Measurements from ENCODE around the gene RETREG3.

The RETREG3 gene

GRCh38 chr17:42596386-42596785 lies 12.8 kb downstream of the RETREG3 start:
- no peaks in the 10 kb centered on the region for H4K20me1 ChIP-seq (ENCODE audit: insufficient read depth, low read length)
- peaks cover 20% of the 10 kb centered on the region for H3K79me2 ChIP-seq (ENCODE audit: insufficient read depth, low read length)
- peaks cover 34% of the 10 kb centered on the region; the same call in 1 of the 2 replicates for H3K36me3 ChIP-seq (ENCODE audit: insufficient read depth, low read length)
- no peaks in the 10 kb centered on the region for H3F3A ChIP-seq (ENCODE audit: insufficient read depth, low read length)
- H2AFZ ChIP-seq (ENCODE audit: low read length): no peak overlapping the region
- H3K9me2 ChIP-seq (ENCODE audit: low read depth, low read length): no peaks in the 10 kb centered on the region
- H3K9ac ChIP-seq (ENCODE audit: low read length): no peak overlapping the region
- no peaks in the 10 kb centered on the region for H3K4me1 ChIP-seq (ENCODE audit: insufficient read depth, low read length, severe bottlenecking)
- no peak overlapping the region for H3K4me3 ChIP-seq (ENCODE audit: low read depth, low read length, poor library complexity, severe bottlenecking)
- H3K27ac ChIP-seq (ENCODE audit: low read depth, low read length, poor library complexity, severe bottlenecking): no peak overlapping the region
- TF ChIP-seq CTCF (IDR thresholded peaks at IDR 0.05; ENCODE audit: low read length) (no peak), EZH2 (IDR thresholded peaks at IDR 0.05; ENCODE audit: borderline replicate concordance, low read length) (no peak)
- H3K9me3 ChIP-seq (ENCODE audit: low read length): no peaks in the 10 kb centered on the region
- no peak overlapping the region for H3K4me2 ChIP-seq (ENCODE audit: low read length)
- H3K27me3 ChIP-seq (ENCODE audit: insufficient read depth, low read length): no peaks in the 10 kb centered on the region

GRCh38 chr17:42591411-42591810 lies 17.8 kb downstream of the RETREG3 start:
- Histone ChIP-seq H3K9me3 (ENCODE audit: low read length) (no peaks in the 10 kb centered on the region), H4K20me1 (ENCODE audit: insufficient read depth, low read length) (no peaks in the 10 kb centered on the region), H3K79me2 (ENCODE audit: insufficient read depth, low read length) (no peaks in the 10 kb centered on the region), H3K9ac (ENCODE audit: low read length) (no peak overlapping the region), H3K9me2 (ENCODE audit: low read depth, low read length) (no peaks in the 10 kb centered on the region), H2AFZ (ENCODE audit: low read length) (no peak overlapping the region), H3K4me2 (ENCODE audit: low read length) (no peak overlapping the region), H3K27me3 (ENCODE audit: insufficient read depth, low read length) (no peaks in the 10 kb centered on the region), H3K4me3 (ENCODE audit: low read depth, low read length, poor library complexity, severe bottlenecking) (no peak overlapping the region), H3F3A (ENCODE audit: insufficient read depth, low read length) (no peaks in the 10 kb centered on the region), H3K36me3 (ENCODE audit: insufficient read depth, low read length) (peaks cover 66% of the 10 kb centered on the region), H3K27ac (ENCODE audit: low read depth, low read length, poor library complexity, severe bottlenecking) (no peak overlapping the region), H3K4me1 (ENCODE audit: insufficient read depth, low read length, severe bottlenecking) (peaks cover 15% of the 10 kb centered on the region)
- TF ChIP-seq CTCF (IDR thresholded peaks at IDR 0.05; ENCODE audit: low read length) (no peak), EZH2 (IDR thresholded peaks at IDR 0.05; ENCODE audit: borderline replicate concordance, low read length) (no peak)

GRCh38 chr17:42590886-42591285 lies 18.3 kb downstream of the RETREG3 start:
- TF ChIP-seq EZH2 (IDR thresholded peaks at IDR 0.05; ENCODE audit: borderline replicate concordance, low read length): no peak
- TF ChIP-seq CTCF (IDR thresholded peaks at IDR 0.05; ENCODE audit: low read length): no peak
- Histone ChIP-seq H4K20me1 (ENCODE audit: insufficient read depth, low read length) (no peaks in the 10 kb centered on the region), H3F3A (ENCODE audit: insufficient read depth, low read length) (no peaks in the 10 kb centered on the region), H3K9me2 (ENCODE audit: low read depth, low read length) (no peaks in the 10 kb centered on the region), H3K27me3 (ENCODE audit: insufficient read depth, low read length) (no peaks in the 10 kb centered on the region), H3K4me1 (ENCODE audit: insufficient read depth, low read length, severe bottlenecking) (peaks cover 15% of the 10 kb centered on the region), H3K4me2 (ENCODE audit: low read length) (no peak overlapping the region), H2AFZ (ENCODE audit: low read length) (no peak overlapping the region), H3K79me2 (ENCODE audit: insufficient read depth, low read length) (no peaks in the 10 kb centered on the region), H3K4me3 (ENCODE audit: low read depth, low read length, poor library complexity, severe bottlenecking) (no peak overlapping the region), H3K27ac (ENCODE audit: low read depth, low read length, poor library complexity, severe bottlenecking) (no peak overlapping the region), H3K9ac (ENCODE audit: low read length) (no peak overlapping the region), H3K36me3 (ENCODE audit: insufficient read depth, low read length) (peaks cover 71% of the 10 kb centered on the region), H3K9me3 (ENCODE audit: low read length) (no peaks in the 10 kb centered on the region)
